K562 (cell line): ENCODE data around the gene RNU2-63P. TPM values are rescaled to one million over a fixed set of nuclear protein-coding genes. Genes with fewer than 3 reads are reported as not detected.

Experiments
- ATF1 ChIP-seq, 2 experiments: fragments of 450-650 bp in 1 of 2; IDR thresholded peaks; 2 replicates each; pipeline ENCODE4 v1.6.1; 2016; ENCODE audit warnings: missing compliant biosample characterization in 1 of 2, missing genetic modification characterization in 1 of 2
- BRD4 ChIP-seq: fragments of 200-600 bp; sonication (generic); IDR thresholded peaks from 2 replicates; pipeline ENCODE4 v1.6.1; 2017; ENCODE audit warnings: inconsistent platforms
- CREB1 ChIP-seq, 2 experiments: sonication (generic) in 1 of 2; formaldehyde crosslinking in 1 of 2; IDR thresholded peaks; 2 replicates each; pipeline versions ENCODE4 v1.6.1 to v1.8.0; 2012 to 2022; ENCODE audit warnings: inconsistent platforms in 1 of 2, mild to moderate bottlenecking in 1 of 2, missing genetic modification reagents in 1 of 2, moderate library complexity in 1 of 2
- CREM ChIP-seq: IDR thresholded peaks from 2 replicates; pipeline ENCODE4 v1.6.1; 2014; ENCODE audit warnings: antibody characterized with exemption, low read depth
- EP400 ChIP-seq: fragments of 450-650 bp; IDR thresholded peaks from 2 replicates; pipeline ENCODE4 v1.6.1; 2017; ENCODE audit warnings: antibody characterized with exemption, mild to moderate bottlenecking, moderate library complexity
- ESRRA ChIP-seq: fragments of 450-650 bp; IDR thresholded peaks from 2 replicates; pipeline ENCODE4 v1.6.1; 2014; ENCODE audit warnings: low read depth, mild to moderate bottlenecking, moderate library complexity, borderline replicate concordance
- L3MBTL2 ChIP-seq: fragments of 450-650 bp; IDR thresholded peaks from 2 replicates; pipeline ENCODE4 v1.6.1; 2016; ENCODE audit warnings: mild to moderate bottlenecking, moderate library complexity
- MAFG ChIP-seq: fragments of 450-650 bp; conservative IDR thresholded peaks from 2 replicates; pipeline ENCODE4 v1.6.1; 2016; ENCODE audit warnings: missing genetic modification characterization, missing compliant biosample characterization
- MEIS2 ChIP-seq: fragments of 450-650 bp; IDR thresholded peaks from 2 replicates; pipeline ENCODE4 v1.6.1; 2014; ENCODE audit warnings: mild to moderate bottlenecking; ENCODE audit not compliant: partially characterized antibody
- MNT ChIP-seq, 2 experiments: fragments of 450-650 bp; conservative IDR thresholded peaks; 2 replicates each; pipeline ENCODE4 v1.6.1; 2017; ENCODE audit warnings: mild to moderate bottlenecking in 2 of 2, moderate library complexity in 2 of 2
- NR2C2 ChIP-seq, 2 experiments: fragments of 200-800 bp in 1 of 2; sonication (Bioruptor generic) in 1 of 2; sonication (generic) in 1 of 2; formaldehyde crosslinking in 1 of 2; IDR thresholded peaks; 2 replicates each; pipeline versions ENCODE4 v1.6.1 to v1.8.0; 2016 to 2022; ENCODE audit warnings: mild to moderate bottlenecking in 1 of 2, missing compliant biosample characterization in 1 of 2, missing genetic modification characterization in 1 of 2, missing genetic modification reagents in 1 of 2
- POLR2B ChIP-seq: fragments of 450-650 bp; IDR thresholded peaks from 2 replicates; pipeline ENCODE4 v1.6.1; 2018; ENCODE audit warnings: low read depth; ENCODE audit not compliant: partially characterized antibody
- PRPF4 ChIP-seq: fragments of 200-400 bp; formaldehyde crosslinking; IDR thresholded peaks from one replicate; pipeline ENCODE4 v1.6.1; 2017; ENCODE audit warnings: low read length, low read depth, mild to moderate bottlenecking; ENCODE audit not compliant: insufficient read depth, poor library complexity, severe bottlenecking
- SMAD4 ChIP-seq: fragments of 250-450 bp; sonication (Bioruptor Pico); conservative IDR thresholded peaks from 2 replicates; pipeline ENCODE4 v1.8.0; 2021; ENCODE audit warnings: inconsistent platforms, mild to moderate bottlenecking, moderate library complexity
- SOX6 ChIP-seq: fragments of 450-650 bp; IDR thresholded peaks from 2 replicates; pipeline ENCODE4 v1.6.1; 2014; ENCODE audit warnings: mild to moderate bottlenecking
- TAF9B ChIP-seq: fragments of 450-650 bp; IDR thresholded peaks from 2 replicates; pipeline ENCODE4 v1.6.1; 2018; ENCODE audit warnings: mild to moderate bottlenecking; ENCODE audit not compliant: partially characterized antibody
- ZBED1 ChIP-seq: IDR thresholded peaks from 2 replicates; pipeline ENCODE4 v1.6.1; 2014
- ZBTB7A ChIP-seq: IDR thresholded peaks from 2 replicates; pipeline ENCODE4 v1.6.1; 2011; ENCODE audit warnings: low read depth, mild to moderate bottlenecking, low read length, moderate library complexity, borderline replicate concordance; ENCODE audit not compliant: control insufficient read depth
- ZFP36 ChIP-seq: fragments of 150-350 bp; IDR thresholded peaks from 2 replicates; pipeline ENCODE4 v1.6.1; 2018; ENCODE audit warnings: low read length, low read depth; ENCODE audit not compliant: partially characterized antibody
- ZNF77 ChIP-seq: fragments of 250-450 bp; sonication (Bioruptor Pico); IDR thresholded peaks from 2 replicates; pipeline ENCODE4 v1.5.0; 2020
- polyA plus RNA-seq, 8 experiments: library from polyadenylated mRNA; depleted of rRNA in 4 of 8; stranded (reverse) in 5 of 8; unstranded in 3 of 8; fragments of >200 nt; fragmentation: Nextera tagmentation in 2 of 8; fragmentation: Illumina TruSeq in 1 of 8; extraction: Ambion mirVana in 2 of 8; extraction: Trizol in 1 of 8; gene quantifications; 2 replicates each; pipeline versions ENCODE4 v1.2.1 to v1.2.3, GENCODE V29; 2011 to 2014; ENCODE audit warnings: inconsistent platforms in 1 of 8, missing spikeins in 1 of 8
- total RNA-seq, 7 experiments: library from RNA; depleted of rRNA in 6 of 7; stranded (reverse); fragments of >200 nt in 6 of 7; fragmentation: Illumina TruSeq in 2 of 7; extraction: Trizol in 2 of 7; gene quantifications; 2 replicates each; pipeline versions ENCODE4 v1.2.1 to v1.2.3, GENCODE V29; 2011 to 2021; ENCODE audit warnings: low replicate concordance in 1 of 7
- TF ChIP-seq, protein P1 (sequence below): fragments of 450-650 bp; formaldehyde crosslinking; IDR thresholded peaks from 2 replicates; pipeline ENCODE4 v1.4.0; 2020; ENCODE audit warnings: mild to moderate bottlenecking, moderate library complexity
- TF ChIP-seq, protein P2 (sequence below), 2 experiments: IDR thresholded peaks; 2 replicates each; pipeline ENCODE4 v1.6.1; 2012; ENCODE audit warnings: improper control_type of control experiment in 2 of 2, low read depth in 2 of 2, low read length in 2 of 2, borderline replicate concordance in 1 of 2

The RNU2-63P gene
- total and polyA plus RNA-seq, 9 of the 15 experiments (the other 6 are each of a cell fraction or from before 2014, with no cell fraction given): 5.8 to 253 (median 169) TPM; not detected in 4

DNA sequence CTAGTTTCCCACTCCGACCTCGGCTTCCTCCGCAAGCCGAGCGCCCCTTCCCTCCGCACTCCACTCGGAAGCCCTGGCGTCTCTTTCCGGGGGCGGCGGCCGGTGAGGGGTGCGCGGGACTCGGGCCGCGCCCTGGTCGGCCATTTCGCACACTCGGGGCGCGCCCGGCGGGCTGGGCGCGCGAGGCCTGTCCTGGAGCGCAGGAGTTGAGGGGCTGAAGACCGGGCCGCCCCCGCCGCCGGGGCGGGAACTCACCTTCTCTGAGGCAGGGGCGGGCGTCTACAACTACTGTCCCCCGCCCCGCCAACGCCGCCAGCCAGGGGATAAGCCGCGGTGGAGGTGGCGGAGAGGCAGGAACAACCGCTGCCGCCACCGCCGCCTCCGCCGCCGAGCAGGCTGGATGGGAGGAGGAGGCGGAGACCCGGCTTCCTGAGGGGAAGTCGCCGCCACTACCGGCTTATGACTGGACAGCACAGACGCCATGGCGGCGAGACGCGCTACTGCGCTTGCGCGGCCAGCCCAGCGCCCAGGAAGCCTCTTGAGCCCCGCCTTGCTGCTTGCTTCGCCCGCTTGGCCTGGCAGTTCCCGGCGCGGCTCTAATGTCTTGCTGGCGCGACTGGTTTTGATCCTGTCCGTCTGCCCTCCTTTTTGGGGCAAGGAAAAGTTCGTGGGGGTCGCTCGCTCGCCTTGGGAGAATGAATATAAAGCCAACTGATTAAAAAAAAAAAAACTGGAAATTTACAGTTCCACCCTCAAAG lies 39.2 kb upstream of the RNU2-63P start, which contains the start of gene KRCC1 (continued):
- TF ChIP-seq NR2C2 (CRISPR knock-in tag; IDR thresholded peaks at IDR 0.05) (no peak), NR2C2 (tag; IDR thresholded peaks at IDR 0.05) (peak; percentile 21), BRD4 (peak; percentile 90), MEIS2 (peak; percentile 65), CREM (peak; percentile 41; the same call in 1 of the 2 replicates), ESRRA (0 out of 2 replicates have a peak, but pooled peaks have one; percentile 24), CREB1 (IDR thresholded peaks at IDR 0.05) (peak; percentile 14; the same call in 1 of the 2 replicates), CREB1 (CRISPR knock-in tag; IDR thresholded peaks at IDR 0.05) (0 out of 2 replicates have a peak, but pooled peaks have one; percentile 33), ZBED1 (peak; percentile 84; the same call in 1 of the 2 replicates), ZFP36 (no peak), POLR2B (peak; percentile 89), PRPF4 (peak; percentile 27), EP400 (peak; percentile 65), TAF9B (peak; percentile 58), MNT (conservative IDR thresholded peaks at IDR 0.05) (peak in 1 of 2 experiments; percentile 35; a peak in 1 of 4 replicates), ZNF77 (CRISPR knock-in tag) (no peak), L3MBTL2 (peak; percentile 77), ATF1 (CRISPR knock-in tag; IDR thresholded peaks at IDR 0.05) (no peak), ATF1 (tag; IDR thresholded peaks at IDR 0.05) (peak; percentile 51), ZBTB7A (peak; percentile 81; the same call in 1 of the 2 replicates), MAFG (tag) (no peak), SMAD4 (CRISPR knock-in tag) (peak; percentile 82), SOX6 (0 out of 2 replicates have a peak, but pooled peaks have one; percentile 11)
- TF ChIP-seq, protein P1, sequence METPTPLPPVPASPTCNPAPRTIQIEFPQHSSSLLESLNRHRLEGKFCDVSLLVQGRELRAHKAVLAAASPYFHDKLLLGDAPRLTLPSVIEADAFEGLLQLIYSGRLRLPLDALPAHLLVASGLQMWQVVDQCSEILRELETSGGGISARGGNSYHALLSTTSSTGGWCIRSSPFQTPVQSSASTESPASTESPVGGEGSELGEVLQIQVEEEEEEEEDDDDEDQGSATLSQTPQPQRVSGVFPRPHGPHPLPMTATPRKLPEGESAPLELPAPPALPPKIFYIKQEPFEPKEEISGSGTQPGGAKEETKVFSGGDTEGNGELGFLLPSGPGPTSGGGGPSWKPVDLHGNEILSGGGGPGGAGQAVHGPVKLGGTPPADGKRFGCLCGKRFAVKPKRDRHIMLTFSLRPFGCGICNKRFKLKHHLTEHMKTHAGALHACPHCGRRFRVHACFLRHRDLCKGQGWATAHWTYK (CRISPR knock-in tag): peak; percentile 85
- TF ChIP-seq, protein P2, sequence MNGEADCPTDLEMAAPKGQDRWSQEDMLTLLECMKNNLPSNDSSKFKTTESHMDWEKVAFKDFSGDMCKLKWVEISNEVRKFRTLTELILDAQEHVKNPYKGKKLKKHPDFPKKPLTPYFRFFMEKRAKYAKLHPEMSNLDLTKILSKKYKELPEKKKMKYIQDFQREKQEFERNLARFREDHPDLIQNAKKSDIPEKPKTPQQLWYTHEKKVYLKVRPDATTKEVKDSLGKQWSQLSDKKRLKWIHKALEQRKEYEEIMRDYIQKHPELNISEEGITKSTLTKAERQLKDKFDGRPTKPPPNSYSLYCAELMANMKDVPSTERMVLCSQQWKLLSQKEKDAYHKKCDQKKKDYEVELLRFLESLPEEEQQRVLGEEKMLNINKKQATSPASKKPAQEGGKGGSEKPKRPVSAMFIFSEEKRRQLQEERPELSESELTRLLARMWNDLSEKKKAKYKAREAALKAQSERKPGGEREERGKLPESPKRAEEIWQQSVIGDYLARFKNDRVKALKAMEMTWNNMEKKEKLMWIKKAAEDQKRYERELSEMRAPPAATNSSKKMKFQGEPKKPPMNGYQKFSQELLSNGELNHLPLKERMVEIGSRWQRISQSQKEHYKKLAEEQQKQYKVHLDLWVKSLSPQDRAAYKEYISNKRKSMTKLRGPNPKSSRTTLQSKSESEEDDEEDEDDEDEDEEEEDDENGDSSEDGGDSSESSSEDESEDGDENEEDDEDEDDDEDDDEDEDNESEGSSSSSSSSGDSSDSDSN (IDR thresholded peaks at IDR 0.05; ENCODE audit: borderline replicate concordance in 1 of 2, low read depth in 2 of 2, low read length in 2 of 2): peak; percentile 51 to 82; a peak in 2 of 4 replicates
